K562 (cell line): ENCODE data around the gene VPS35L. TPM values are rescaled to one million over a fixed set of nuclear protein-coding genes. Genes with fewer than 3 reads are reported as not detected.
A peak's percentile ranks its signal among the peaks of the same experiment; 100 is the strongest.

Experiments
- BACH1 ChIP-seq: fragments of 200-800 bp; sonication (Bioruptor generic); IDR thresholded peaks from 2 replicates; pipeline ENCODE4 v1.6.1; 2016; ENCODE audit warnings: missing genetic modification characterization, missing compliant biosample characterization
- CBFA2T3 ChIP-seq: fragments of 450-650 bp; IDR thresholded peaks from 2 replicates; pipeline ENCODE4 v1.6.1; 2017
- ELF1 ChIP-seq: fragments of 200-800 bp; sonication (Bioruptor generic); IDR thresholded peaks from 2 replicates; pipeline ENCODE4 v1.6.1; 2016; ENCODE audit warnings: missing genetic modification characterization, missing compliant biosample characterization
- EP300 ChIP-seq: IDR thresholded peaks from 2 replicates; pipeline ENCODE4 v1.6.1; 2012; ENCODE audit warnings: low read length, improper control_type of control experiment
- FOSL1 ChIP-seq: fragments of 200-800 bp; sonication (Bioruptor generic); conservative IDR thresholded peaks from 2 replicates; pipeline ENCODE4 v1.6.1; 2016; ENCODE audit warnings: missing genetic modification characterization, missing compliant biosample characterization
- GTF2E2 ChIP-seq: fragments of 200-800 bp; sonication (Bioruptor generic); IDR thresholded peaks from 2 replicates; pipeline ENCODE4 v1.6.1; 2016; ENCODE audit warnings: missing genetic modification characterization, missing compliant biosample characterization
- HCFC1 ChIP-seq: IDR thresholded peaks from 2 replicates; pipeline ENCODE4 v1.6.1; 2012; ENCODE audit warnings: low read depth, low read length, improper control_type of control experiment
- KLF13 ChIP-seq: fragments of 450-650 bp; IDR thresholded peaks from 2 replicates; pipeline ENCODE4 v1.6.1; 2016; ENCODE audit warnings: missing genetic modification characterization, low read depth, mild to moderate bottlenecking, missing compliant biosample characterization, moderate library complexity, borderline replicate concordance
- MEIS2 ChIP-seq: fragments of 450-650 bp; IDR thresholded peaks from 2 replicates; pipeline ENCODE4 v1.6.1; 2014; ENCODE audit warnings: mild to moderate bottlenecking; ENCODE audit not compliant: partially characterized antibody
- OTX1 ChIP-seq: fragments of 450-650 bp; formaldehyde crosslinking; IDR thresholded peaks from 2 replicates; pipeline ENCODE4 v1.4.0; 2022; ENCODE audit warnings: mild to moderate bottlenecking
- RCOR1 ChIP-seq, 2 experiments: IDR thresholded peaks; 2 replicates each; pipeline ENCODE4 v1.6.1; 2012; ENCODE audit warnings: low read depth in 2 of 2, low read length in 2 of 2, borderline replicate concordance in 1 of 2, improper control_type of control experiment in 1 of 2
- SNRNP70 ChIP-seq: fragments of 200-400 bp; formaldehyde crosslinking; optimal IDR thresholded peaks from 2 replicates; pipeline ENCODE3; 2017; ENCODE audit warnings: low read depth, low read length
- ZFP1 ChIP-seq: fragments of 450-650 bp; formaldehyde crosslinking; IDR thresholded peaks from 2 replicates; pipeline ENCODE4 v1.4.0; 2020; ENCODE audit warnings: mild to moderate bottlenecking, mixed read lengths
- ZNF253 ChIP-seq: fragments of 250-450 bp; sonication (Bioruptor Pico); conservative IDR thresholded peaks from 2 replicates; pipeline ENCODE4 v1.6.1; 2021; ENCODE audit warnings: mild to moderate bottlenecking
- ZNF644 ChIP-seq: fragments of 200-800 bp; sonication (Bioruptor generic); IDR thresholded peaks from 2 replicates; pipeline ENCODE4 v1.6.1; 2016; ENCODE audit warnings: low read depth, missing genetic modification characterization, missing compliant biosample characterization
- polyA plus RNA-seq, 8 experiments: library from polyadenylated mRNA; depleted of rRNA in 4 of 8; stranded (reverse) in 5 of 8; unstranded in 3 of 8; fragments of >200 nt; fragmentation: Nextera tagmentation in 2 of 8; fragmentation: Illumina TruSeq in 1 of 8; extraction: Ambion mirVana in 2 of 8; extraction: Trizol in 1 of 8; gene quantifications; 2 replicates each; pipeline versions ENCODE4 v1.2.1 to v1.2.3, GENCODE V29; 2011 to 2014; ENCODE audit warnings: inconsistent platforms in 1 of 8, missing spikeins in 1 of 8
- total RNA-seq, 7 experiments: library from RNA; depleted of rRNA in 6 of 7; stranded (reverse); fragments of >200 nt in 6 of 7; fragmentation: Illumina TruSeq in 2 of 7; extraction: Trizol in 2 of 7; gene quantifications; 2 replicates each; pipeline versions ENCODE4 v1.2.1 to v1.2.3, GENCODE V29; 2011 to 2021; ENCODE audit warnings: low replicate concordance in 1 of 7
- TF ChIP-seq, protein P1 (sequence below), 2 experiments: IDR thresholded peaks in 1 of 2; conservative IDR thresholded peaks in 1 of 2; 2 replicates each; pipeline ENCODE4 v1.6.1; 2016; ENCODE audit warnings: low read depth in 2 of 2, mild to moderate bottlenecking in 1 of 2, missing compliant biosample characterization in 1 of 2, missing genetic modification characterization in 1 of 2, moderate library complexity in 1 of 2
- TF ChIP-seq, protein P2 (sequence below): fragments of 150-350 bp; conservative IDR thresholded peaks from 2 replicates; pipeline ENCODE4 v1.6.1; 2014; ENCODE audit warnings: low read length
- TF ChIP-seq, protein P3 (sequence below): fragments of 250-450 bp; sonication (Bioruptor Pico); IDR thresholded peaks from 2 replicates; pipeline ENCODE4 v1.9.0; 2021; ENCODE audit warnings: mild to moderate bottlenecking, inconsistent platforms

The VPS35L gene
- total and polyA plus RNA-seq, 9 of the 15 experiments (the other 6 are each of a cell fraction or from before 2014, with no cell fraction given): 10.2 to 30.4 (median 20.1) TPM

DNA sequence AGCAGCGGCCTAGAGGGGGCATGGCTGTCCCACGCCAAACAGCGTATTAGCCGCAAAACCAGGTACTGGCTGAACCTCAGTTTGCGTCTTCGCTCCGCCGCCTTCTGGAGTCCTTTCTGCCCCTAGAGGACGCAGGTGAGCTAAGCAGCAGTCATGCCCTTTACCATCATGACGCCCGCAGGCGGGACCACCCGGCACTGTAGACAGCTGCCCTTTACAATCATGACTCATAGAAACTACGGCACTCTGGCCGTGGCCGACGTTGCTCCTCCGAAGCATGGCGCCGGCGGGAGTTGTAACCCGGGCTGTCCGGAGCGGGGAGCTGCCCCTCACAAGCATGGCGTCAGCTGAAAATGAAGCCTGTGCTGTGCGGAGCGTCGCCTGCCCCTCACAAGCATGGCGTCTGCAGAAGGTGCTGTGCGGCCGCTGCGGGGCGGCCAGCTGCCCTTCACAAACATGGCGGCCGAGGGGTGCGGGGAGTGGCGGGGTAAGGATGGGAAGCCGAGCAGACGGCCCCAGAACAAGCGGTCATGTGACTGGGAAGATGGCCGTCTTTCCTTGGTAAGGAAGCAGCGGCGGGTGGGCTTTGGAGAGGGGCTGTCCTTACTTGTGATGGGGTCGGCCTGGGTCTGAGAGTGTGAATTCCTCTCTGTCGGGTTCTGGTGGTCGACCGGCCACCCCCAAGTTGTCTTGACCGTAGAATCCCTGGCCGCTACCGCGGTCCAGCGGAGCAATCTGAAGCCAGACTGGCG is at the start of gene VPS35L (continued):
- TF ChIP-seq, protein P1, sequence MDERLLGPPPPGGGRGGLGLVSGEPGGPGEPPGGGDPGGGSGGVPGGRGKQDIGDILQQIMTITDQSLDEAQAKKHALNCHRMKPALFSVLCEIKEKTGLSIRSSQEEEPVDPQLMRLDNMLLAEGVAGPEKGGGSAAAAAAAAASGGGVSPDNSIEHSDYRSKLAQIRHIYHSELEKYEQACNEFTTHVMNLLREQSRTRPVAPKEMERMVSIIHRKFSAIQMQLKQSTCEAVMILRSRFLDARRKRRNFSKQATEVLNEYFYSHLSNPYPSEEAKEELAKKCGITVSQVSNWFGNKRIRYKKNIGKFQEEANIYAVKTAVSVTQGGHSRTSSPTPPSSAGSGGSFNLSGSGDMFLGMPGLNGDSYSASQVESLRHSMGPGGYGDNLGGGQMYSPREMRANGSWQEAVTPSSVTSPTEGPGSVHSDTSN (CRISPR knock-in tag; IDR thresholded peaks at IDR 0.05; ENCODE audit: low read depth): no peak
- TF ChIP-seq, protein P1 (tag; conservative IDR thresholded peaks at IDR 0.05; ENCODE audit: low read depth): no peak
- peak; percentile 50; the same call in 1 of the 2 replicates for TF ChIP-seq ELF1 (tag)
- TF ChIP-seq BACH1 (tag): peak; percentile 81; the same call in 1 of the 2 replicates
- peak; percentile 31 for TF ChIP-seq MEIS2
- TF ChIP-seq FOSL1 (tag): peak; percentile 91
- no peak for TF ChIP-seq ZFP1 (CRISPR knock-in tag)
- TF ChIP-seq, protein P2, sequence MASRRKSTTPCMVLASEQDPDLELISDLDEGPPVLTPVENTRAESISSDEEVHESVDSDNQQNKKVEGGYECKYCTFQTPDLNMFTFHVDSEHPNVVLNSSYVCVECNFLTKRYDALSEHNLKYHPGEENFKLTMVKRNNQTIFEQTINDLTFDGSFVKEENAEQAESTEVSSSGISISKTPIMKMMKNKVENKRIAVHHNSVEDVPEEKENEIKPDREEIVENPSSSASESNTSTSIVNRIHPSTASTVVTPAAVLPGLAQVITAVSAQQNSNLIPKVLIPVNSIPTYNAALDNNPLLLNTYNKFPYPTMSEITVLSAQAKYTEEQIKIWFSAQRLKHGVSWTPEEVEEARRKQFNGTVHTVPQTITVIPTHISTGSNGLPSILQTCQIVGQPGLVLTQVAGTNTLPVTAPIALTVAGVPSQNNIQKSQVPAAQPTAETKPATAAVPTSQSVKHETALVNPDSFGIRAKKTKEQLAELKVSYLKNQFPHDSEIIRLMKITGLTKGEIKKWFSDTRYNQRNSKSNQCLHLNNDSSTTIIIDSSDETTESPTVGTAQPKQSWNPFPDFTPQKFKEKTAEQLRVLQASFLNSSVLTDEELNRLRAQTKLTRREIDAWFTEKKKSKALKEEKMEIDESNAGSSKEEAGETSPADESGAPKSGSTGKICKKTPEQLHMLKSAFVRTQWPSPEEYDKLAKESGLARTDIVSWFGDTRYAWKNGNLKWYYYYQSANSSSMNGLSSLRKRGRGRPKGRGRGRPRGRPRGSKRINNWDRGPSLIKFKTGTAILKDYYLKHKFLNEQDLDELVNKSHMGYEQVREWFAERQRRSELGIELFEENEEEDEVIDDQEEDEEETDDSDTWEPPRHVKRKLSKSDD: peak; percentile 85; the same call in 1 of the 2 replicates
- no peak for TF ChIP-seq ZNF253 (CRISPR knock-in tag)
- peak; percentile 46; the same call in 1 of the 2 replicates for TF ChIP-seq GTF2E2 (tag)
- peak; percentile 96 for TF ChIP-seq HCFC1
- TF ChIP-seq KLF13 (tag): peak; percentile 43; the same call in 1 of the 2 replicates
- TF ChIP-seq RCOR1 (IDR thresholded peaks at IDR 0.05; ENCODE audit: borderline replicate concordance in 1 of 2, low read depth in 2 of 2, low read length in 2 of 2): 0 out of 4 replicates have a peak, but pooled peaks of 1 of the 2 experiments have one; percentile 2
- TF ChIP-seq CBFA2T3: no peak
- TF ChIP-seq, protein P3, sequence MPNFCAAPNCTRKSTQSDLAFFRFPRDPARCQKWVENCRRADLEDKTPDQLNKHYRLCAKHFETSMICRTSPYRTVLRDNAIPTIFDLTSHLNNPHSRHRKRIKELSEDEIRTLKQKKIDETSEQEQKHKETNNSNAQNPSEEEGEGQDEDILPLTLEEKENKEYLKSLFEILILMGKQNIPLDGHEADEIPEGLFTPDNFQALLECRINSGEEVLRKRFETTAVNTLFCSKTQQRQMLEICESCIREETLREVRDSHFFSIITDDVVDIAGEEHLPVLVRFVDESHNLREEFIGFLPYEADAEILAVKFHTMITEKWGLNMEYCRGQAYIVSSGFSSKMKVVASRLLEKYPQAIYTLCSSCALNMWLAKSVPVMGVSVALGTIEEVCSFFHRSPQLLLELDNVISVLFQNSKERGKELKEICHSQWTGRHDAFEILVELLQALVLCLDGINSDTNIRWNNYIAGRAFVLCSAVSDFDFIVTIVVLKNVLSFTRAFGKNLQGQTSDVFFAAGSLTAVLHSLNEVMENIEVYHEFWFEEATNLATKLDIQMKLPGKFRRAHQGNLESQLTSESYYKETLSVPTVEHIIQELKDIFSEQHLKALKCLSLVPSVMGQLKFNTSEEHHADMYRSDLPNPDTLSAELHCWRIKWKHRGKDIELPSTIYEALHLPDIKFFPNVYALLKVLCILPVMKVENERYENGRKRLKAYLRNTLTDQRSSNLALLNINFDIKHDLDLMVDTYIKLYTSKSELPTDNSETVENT: peak; percentile 35; the same call in 1 of the 2 replicates
- 0 out of 2 replicates have a peak, but pooled peaks have one; percentile 4 for TF ChIP-seq EP300
- peak; percentile 56; the same call in 1 of the 2 replicates for TF ChIP-seq OTX1 (CRISPR knock-in tag)
- peak; percentile 82 for TF ChIP-seq ZNF644 (tag)
- no peak for TF ChIP-seq SNRNP70
